GM19099 (cell line): Measurements from ENCODE around the gene ADAMTS17.

Source experiments
- POLR2A ChIP-seq: IDR thresholded peaks from 3 replicates; pipeline ENCODE4 v1.6.1; 2011; ENCODE audit warnings: low read depth; ENCODE audit not compliant: insufficient read length; ENCODE audit errors: extremely low read depth

The ADAMTS17 gene

GRCh38 chr15:100255644-100256043, 86.1 kb downstream of the ADAMTS17 start:
- TF ChIP-seq POLR2A, result no peak

- no peak for TF ChIP-seq POLR2A
Measured at GRCh38 chr15:100254691-100255090, 87.1 kb downstream of the ADAMTS17 start.

DNA sequence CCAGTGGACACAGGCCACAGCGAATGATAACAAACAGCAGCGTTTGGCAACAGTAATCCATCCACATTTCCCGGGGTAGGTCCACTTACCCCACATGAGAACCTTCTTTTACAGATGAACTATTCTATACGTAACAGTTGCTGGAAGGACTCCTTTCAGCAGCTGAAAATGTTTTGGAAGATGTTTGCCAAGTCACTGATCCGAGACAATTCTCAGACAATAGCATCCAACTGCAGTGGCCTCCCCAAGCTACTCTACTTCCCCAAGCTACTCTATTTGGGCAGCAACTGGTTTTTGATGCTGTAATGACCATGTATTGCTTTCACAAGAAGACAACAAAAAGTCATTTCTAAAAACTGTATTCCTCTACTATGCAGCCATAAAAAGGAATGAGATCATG, 87.5 kb downstream of the ADAMTS17 start:
- TF ChIP-seq POLR2A, result no peak

DNA sequence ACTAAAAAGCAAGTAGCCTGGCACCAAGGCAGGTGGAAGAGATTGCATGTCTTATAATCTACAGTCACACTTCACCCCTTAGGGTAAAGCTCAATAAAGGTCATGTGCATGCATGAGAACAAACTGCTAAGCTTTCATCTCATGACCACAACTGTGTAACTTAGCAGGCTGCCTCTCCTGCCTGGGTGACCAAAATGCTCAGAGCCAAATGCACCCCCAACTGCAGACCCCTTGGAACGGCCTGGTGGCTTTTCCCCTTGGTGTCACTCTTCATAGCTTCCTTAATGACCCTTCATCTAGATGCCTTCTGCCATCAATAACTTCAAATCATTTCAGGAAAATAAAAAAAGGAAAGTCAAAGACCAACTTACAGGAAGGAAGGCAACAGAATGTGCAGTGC, 88.1 kb downstream of the ADAMTS17 start:
- TF ChIP-seq POLR2A, result no peak

- TF ChIP-seq POLR2A, result no peak
Measured at GRCh38 chr15:100252779-100253417, 88.9 kb downstream of the ADAMTS17 start.

GRCh38 chr15:100252359-100252758, 89.4 kb downstream of the ADAMTS17 start:
- no peak for TF ChIP-seq POLR2A

GRCh38 chr15:100250176-100250800, 91.5 kb downstream of the ADAMTS17 start:
- no peak for TF ChIP-seq POLR2A

DNA sequence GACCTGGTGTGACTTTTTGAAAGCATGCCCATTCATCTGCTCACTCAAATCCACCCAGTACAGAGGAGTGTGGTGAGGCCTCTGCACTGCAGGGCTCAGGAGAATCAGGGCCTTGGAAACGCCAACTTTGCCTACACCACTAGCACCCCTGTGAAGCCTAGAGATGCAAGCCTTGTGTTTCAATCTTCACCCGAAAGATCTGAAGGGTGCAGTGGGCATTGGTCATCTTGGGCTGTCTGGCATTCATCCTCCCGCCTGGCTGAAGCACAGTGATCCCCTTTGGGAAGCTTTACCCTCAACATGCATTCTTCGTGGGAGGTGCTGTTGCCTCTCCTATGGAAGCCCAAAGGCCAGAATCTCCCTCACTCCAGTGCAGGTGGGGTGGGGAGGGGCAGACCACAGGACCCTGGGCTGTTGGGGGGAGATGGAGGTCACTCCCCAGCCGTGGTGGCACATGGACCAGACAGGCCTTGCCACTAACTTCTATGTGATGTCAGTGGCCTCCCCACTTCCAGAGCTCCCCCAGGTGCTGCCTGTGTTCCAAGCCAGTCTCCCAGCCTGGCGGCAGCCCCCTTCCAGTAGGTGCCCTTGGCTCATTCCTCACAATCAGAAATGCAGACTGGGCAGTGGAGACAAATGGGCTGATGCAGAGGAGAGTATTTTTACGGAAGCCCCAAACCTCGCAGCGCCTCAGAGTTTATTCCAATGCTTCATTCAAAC, 92.5 kb downstream of the ADAMTS17 start:
- no peak for TF ChIP-seq POLR2A

DNA sequence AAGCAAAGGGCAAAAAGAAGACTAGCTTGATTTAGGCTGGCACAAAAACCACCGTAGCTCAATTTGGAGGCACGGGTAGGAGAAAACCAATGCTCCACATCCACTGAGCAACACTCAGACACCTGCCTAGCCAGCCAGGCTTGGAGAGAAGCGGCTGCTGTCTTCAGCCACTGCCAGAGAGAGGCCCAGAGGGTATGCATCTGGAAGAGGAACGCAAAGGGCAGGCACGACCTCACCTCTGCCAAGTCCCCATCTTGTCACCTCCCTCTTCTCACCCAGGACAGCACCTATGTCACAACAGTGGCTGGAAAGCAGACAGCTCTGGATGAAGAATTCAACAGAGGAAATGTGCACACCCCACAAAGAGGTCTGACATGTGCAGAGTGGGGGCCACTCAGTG, 93.5 kb downstream of the ADAMTS17 start:
- TF ChIP-seq POLR2A, result no peak

DNA sequence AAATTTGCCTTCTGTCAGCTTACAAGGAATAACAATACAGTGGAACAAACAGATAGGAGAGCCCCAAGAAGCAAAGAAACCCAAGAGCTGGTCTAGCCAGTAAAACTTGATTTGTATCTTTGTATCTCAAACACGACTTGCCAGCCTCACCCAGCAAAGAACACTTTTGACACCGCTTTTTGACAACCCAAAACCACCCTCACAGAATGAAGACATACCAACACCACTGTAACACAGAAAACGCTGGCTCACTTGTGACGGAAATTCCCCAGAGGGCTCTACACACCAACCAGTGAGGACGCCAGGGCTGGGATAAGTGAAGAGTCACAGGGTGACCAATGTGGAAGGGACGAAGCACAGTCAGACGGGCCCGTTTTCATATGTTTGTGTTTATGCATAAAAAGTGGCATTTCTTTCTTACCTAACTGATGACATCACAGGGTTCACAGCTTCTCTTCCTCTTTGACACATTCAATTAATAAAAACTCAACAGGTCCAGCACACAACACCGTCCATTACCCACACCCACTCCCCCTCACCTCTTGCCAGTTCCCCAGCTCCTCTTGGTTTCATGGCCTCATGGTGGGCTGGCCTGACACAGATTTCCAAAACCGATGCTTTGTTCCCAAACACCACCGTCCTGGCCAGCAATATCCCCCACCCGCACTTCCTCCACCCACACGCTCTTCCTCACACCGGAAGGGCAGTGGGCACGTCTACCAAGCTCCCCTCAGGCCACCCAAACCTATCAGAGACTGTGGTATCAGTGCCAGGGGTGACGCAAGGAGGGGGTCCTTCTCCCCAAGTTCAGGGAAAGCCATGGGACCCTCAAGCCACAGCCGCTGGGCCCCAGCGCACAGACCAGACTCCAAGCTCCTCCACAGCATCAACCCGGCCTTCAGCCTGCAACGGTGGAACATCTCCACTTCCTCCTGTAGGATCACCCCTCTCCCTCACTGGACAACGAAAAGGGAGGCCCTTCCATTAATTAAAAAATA, 94.2 kb downstream of the ADAMTS17 start:
- no peak for TF ChIP-seq POLR2A

DNA sequence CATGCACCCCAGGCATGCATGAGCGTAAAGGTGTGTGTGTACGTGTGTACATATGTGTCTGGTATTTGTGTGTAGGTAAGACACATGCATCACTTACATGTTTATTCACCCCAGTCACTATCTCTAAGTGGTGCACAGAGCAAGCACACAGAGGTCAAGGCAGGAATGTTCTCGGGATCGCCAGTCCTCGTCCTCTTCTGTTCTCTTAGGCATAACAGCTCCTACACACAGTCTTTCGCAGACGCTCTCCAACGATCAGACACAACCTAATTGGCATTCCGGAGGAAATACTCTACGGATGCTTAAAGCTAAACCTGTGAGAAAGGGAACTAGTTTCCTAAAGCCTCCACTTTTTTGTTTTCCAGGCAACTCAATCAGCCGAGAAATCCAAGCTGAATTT, 95.9 kb downstream of the ADAMTS17 start:
- TF ChIP-seq POLR2A, result no peak

- no peak for TF ChIP-seq POLR2A
Measured at GRCh38 chr15:100245487-100245820, 96.3 kb downstream of the ADAMTS17 start.

GRCh38 chr15:100244796-100245486, 96.8 kb downstream of the ADAMTS17 start:
- no peak for TF ChIP-seq POLR2A

DNA sequence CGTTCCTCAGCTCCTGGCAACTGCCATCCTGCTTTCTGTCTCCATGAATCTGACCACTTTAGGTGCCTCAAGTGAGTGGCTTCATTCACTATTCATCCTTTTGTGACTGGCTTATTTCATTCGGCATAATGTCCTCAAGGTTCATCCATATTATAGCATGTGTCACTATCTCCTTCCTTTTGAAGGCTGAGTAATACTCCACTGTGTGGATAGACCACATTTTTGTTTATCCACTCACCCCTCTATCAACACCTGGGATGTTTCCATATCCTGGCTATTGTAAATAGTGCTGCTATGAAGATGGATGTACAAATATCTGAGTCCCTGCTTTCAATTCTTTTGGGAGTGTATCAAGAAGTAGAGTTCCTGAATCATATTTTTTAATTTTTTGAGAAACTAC, 98.8 kb downstream of the ADAMTS17 start:
- TF ChIP-seq POLR2A, result no peak

- no peak for TF ChIP-seq POLR2A
Measured at GRCh38 chr15:100241572-100242482, 99.9 kb downstream of the ADAMTS17 start.
